Stimulated activated CD4-positive, alpha-beta T cell treated with anti-CD3 and anti-CD28 coated beads, Interleukin-2, amount 100 ng/mL, for 24 hours (primary cell): ENCODE results near the gene DHRS4L2.
"Not testable (repeated sequence)": the region's sequence is repeated elsewhere in the genome, so short reads cannot be mapped to it uniquely, and the experiment has no call there.

ENCODE experiments used
- DNase-seq, 2 donors: peaks; one replicate each; pipeline ENCODE4 v3.0.0-alpha.2; 2020

The DHRS4L2 gene

DNA sequence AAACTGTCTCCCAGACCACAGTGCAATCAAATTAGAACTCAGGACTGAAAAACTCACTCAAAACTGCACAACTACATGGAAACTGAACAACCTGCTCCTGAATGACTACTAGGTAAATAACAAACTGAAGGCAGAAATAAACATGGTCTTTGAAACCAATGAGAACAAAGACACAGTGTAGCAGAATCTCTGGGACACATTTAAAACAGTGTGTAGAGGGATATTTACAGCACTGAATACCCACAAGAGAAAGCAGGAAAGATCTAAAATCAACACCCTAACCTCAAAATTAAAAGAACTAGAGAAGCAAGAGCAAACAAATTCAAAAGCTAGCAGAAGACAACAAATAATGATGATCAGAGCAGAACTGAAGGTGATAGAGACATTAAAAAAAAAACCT lies 14.7 kb upstream of the DHRS4L2 start:
- DNase-seq: not testable (repeated sequence)

DNA sequence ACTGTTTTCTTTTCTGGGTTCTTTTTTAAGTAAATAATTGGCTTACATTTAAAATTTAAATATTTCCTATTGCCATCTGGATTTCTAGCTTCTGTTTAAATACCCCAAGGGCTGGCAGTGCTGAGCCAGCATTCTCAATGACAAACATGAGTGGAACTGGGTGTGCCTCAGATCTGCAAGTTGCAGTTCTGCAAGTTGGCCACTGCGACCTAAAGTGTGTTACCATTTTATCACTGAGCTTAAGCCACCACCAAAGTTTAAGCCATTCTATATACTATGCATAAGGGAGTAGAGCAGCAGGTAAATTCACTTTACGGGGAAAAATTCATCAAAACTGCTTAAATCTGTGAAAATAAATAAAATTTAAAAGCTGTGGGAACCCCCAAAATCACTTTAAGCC lies 11.5 kb upstream of the DHRS4L2 start:
- not testable (repeated sequence) for DNase-seq

DNA sequence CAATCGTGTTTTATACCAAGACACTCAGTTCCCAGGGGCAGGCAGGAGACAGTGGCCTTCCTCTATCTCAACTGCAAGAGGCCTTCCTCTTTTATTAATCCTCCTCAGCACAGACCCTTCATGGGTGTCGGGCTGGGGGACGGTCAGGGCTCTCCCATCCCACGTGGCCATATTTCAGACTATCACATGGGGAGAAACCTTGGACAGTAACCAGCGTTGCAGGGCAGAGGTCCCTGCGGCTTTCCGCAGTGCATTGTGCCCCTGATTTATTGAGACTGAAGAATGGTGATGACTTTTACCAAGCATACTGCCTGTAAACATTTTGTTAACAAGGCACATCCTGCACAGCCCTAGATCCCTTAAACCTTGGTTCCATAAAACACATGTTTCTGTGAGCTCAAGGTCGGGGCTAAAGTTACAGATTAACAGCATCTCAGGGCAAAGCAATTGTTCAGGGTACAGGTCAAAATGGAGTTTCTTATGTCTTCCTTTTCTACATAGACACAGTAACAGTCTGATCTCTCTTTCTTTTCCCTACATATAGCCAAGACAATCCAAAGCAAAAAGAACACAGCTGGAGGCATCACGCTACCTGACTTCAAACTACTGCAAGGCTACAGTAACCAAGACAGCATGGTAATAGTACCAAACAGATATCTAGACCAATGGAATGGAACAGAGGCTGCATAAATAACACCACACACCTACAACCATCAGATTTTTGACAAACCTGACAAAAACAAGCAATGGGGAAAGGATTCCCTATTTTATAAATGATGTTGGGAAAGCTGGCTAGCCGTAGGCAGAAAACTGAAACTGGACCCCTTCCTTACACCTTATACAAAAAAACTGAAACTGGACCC lies 6.5 kb upstream of the DHRS4L2 start:
- DNase-seq: not testable (repeated sequence)

DNA sequence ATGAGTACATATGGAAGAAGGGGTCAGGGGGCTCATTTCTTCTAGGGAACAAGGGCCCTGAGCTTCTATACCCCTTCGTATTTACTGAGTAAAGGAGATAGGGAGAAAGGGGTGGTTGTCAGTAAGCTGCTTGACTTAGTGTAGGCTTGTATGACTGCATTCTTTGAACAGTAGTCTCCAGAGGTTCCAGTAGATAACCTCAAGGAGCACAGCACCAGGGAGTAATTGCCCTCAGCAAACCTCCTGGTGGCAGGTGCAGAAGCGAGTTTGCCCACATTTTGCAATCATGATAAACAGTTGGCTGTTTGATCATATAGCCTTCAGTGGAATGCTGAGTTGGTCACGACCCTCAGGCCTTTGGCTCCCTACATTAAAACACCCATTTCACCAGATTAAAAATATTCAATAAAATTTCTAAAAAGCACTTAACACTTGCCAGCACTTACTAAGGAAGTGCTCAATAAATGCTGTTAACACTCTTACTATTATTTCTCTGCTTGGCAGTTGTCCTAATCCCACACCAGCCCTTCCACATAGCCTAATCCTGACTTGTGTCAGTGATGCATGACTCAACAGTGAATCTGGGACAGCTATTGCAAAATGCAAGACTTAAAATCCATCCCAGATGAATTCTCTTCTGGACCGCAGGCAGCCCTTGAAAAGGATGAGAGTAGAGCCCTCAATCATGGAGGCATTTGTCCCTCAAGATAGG lies 3.7 kb upstream of the DHRS4L2 start:
- no peak for DNase-seq

DNA sequence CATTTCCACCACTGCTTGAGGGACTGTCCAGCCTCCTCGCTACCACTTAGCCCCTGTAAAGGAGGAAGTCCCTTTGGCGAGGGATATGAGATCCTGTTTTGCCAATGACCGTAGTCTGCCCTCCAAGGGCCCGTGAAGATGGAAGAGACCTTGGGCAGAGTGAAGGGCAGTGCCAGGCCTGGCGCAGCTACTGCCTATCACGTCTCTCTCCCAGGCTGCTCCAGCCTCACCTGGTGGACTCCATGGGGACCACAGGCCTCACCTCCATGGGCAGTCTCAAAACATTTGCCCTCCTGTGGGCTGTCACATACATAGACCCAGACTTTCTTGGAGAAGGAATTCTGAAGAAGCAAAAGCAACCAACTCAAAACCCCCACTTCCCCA lies 514 bp upstream of the DHRS4L2 start:
- DNase-seq: not testable (repeated sequence)

DNA sequence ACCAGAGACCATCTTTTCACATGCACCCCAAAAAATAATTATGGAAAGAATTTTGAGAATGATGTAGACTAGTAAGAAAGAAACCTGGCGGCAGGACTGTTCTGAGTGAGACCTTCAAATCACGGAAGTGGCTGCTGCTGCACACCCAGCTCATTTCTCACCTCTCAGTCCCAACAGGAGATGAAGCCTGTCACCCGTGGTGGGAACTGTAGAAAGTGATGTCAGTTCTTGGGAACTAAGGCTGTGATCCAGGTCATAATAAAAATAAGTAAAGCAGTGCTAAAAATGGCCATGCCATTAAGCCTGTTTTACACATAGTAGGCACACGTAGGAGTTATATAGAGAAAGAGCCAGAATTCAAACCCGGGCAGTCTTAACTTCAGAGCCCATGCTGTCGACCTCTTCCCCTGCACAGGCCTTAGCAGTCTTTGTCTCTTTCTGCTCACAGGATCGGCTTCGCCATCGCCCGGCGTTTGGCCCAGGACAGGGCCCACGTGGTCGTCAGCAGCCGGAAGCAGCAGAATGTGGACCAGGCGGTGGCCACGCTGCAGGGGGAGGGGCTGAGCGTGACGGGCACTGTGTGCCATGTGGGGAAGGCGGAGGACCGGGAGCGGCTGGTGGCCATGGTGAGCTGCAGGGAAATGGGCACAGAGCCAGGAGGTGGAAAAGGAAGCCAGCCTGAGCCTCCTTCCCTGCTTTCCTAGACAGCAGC lies 1.2 kb downstream of the DHRS4L2 start:
- not testable (repeated sequence) for DNase-seq

DNA sequence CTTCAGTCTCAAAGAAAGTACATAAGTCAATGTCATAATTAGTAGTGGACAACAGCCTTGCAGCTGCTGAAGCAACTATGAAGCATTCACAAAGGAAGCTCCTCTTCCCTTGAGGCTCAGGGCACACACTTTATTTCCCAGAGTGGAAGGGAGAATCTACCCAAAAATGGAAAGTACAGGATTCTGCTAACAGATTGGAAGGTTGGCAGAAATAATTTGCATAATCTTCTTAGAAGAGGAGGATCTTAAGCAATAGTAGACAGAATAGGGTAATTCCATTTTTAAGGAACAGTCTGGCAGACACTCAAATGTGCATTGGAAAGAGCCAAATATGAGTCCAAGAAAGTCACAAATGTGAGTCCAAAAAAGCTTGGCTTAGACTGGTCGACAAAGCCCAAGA lies 2.2 kb downstream of the DHRS4L2 start:
- DNase-seq: not testable (repeated sequence)

DNA sequence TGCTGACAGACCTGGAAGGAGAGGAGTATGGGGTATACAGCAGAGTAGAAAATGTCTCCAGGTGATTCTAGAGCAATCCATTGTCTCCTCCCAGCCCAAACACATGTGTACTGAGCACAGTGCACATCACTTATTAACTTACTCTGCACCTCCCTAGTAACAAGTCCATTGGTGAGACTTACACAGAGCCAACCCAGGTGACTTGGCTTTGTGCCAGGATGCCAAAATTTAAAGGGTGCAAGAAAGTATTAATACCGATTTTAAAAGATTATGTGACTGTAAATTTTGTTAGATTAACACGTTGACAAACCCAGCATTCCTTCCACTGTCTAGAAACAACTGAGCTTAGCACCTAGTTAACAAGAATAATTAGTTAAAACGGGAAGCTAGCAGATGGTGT lies 4.3 kb downstream of the DHRS4L2 start:
- not testable (repeated sequence) for DNase-seq

DNA sequence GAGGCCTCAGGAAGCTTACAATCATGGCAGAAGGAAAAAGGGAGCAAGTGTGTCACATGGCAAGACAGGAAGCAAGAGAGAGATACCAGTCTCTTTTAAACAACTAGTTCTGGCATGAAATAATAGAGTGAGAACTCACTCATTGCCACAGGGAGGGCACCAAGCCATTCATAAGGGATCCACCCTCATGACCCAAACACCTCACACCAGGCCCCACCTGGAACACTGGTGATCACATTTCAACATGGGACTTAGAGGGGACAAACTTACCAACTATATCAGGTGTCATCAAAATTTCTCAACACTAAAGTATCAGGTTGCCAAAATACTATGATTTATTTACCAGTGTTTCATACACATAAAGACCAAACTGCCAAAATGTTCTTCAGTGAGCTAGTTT lies 7.3 kb downstream of the DHRS4L2 start:
- DNase-seq: not testable (repeated sequence)

DNA sequence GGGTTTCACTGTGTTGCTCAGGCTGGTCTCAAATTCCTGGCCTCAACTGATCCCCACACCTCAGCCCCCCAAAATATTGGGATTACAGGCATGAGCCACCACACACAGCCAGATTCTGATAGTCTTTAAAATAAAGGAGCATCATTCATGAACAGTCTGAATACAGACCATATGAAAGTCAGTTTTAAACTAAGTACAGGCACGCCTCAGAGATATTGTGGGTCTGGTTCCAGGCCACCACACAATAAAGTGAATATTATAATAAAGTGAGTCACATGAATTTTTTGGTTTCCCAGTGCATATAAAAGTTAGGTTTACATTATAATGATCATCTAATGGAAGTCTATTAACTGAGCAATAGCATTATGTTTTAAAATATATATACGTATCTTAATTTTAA lies 8.1 kb downstream of the DHRS4L2 start:
- DNase-seq: not testable (repeated sequence)

DNA sequence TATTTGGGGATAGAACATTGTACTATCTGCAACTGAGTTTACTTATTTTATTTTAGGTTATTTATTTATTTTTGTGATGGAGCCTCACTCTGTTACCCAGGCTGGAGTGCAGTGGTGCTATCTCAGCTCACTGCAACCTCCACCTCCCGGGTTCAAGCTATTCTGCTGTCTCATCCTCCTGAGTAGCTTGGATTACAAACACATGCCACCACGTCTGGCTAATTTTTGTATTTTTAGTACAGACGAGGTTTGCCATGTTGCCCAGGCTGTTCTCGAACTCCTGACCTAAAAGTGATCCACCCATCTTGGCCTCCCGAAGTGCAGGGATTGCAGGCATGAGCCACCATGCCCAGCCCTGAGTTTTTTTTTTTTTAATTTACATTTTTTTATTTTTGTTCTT lies 10.9 kb downstream of the DHRS4L2 start:
- not testable (repeated sequence) for DNase-seq

DNA sequence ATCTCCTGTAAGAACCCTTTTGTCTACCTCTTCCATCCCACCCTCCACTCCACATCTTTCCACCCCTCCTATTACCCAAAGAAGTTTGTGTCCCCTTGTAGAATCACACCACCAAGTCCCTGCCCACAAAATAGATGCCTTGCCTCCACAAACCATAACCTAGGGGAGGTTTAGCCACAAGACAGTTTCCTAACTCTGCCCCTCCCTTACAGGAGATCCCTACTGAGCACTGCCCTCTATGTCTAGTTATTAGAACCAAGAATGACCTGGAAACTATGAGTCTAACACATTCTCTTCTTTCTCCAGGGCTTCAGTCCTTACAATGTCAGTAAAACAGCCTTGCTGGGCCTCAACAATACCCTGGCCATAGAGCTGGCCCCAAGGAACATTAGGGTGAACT lies 12.3 kb downstream of the DHRS4L2 start:
- not testable (repeated sequence) for DNase-seq

DNA sequence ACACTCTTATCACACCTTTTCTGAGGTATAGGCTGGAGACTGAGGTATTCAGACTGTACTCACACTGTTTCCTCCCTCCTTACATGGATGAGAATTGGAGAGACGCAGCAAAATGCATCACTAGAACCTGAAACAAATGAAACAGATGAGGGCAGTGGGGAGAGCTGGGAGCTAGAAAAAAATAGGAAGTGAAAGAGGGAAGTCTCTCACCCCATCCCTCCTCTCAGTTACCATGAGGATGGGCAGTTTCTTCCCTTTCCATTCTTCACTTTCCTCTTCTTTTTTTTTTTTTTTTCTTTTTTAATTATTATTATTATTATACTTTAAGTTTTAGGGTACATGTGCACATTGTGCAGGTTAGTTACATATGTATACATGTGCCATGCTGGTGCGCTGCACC lies 12.9 kb downstream of the DHRS4L2 start:
- not testable (repeated sequence) for DNase-seq

DNA sequence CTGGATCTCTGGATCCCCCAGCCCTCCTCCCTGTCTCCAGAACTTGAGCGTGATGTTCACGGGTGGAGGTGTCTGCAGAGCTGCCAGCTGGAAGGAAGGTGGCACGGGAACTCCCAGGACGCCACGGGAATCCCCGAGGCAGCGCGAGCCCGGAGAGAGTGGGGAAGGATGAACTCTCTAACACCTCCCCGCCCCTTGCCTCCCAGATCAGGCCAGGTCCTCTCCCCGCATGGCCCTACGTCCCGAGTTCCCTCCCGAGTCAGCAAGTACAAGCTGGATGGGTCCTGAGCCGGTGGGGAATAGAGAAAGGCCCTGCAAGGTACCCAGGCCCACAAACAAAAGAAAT lies 17.7 kb downstream of the DHRS4L2 start:
- DNase-seq: not testable (repeated sequence)

DNA sequence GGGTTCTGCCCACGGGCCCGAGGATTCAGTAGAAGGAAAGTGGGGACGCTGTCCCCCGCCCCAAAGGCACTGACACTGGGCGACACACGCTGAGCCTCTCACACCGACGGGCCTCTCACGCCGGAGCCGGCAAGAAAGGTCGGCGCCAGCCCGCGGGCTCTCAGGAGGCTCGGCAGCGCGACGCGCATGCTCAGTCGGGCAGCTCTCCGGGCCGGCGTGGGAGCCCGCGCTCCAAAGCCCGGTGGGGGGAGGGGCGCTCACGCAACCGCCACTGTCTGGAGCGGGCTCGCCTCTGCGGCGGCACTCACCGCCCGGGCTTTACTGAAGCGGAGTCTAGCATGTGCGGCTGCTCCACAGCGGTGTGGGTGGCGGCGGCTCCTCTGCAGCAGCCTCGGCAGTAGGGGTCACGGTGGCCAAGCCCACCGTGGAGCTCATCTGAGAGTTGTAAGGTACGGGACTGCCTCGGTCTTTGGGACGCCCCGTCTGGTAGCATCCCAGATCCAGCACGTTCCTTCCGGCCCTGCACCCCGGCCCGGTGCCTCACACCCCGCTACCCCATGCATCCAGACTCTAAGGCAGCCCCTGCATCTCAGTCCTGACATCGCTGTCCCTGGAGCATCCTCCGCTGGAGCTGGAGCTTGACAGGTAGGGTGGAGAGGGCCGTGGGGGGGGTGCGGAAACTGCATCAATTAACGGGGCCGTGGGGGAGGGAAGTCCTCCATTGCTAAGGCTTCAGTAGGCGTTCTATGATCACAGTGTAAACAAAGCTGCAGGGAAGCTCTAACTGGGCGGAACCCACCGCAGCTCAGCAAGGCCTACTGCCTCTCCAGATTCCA lies 18.3 kb downstream of the DHRS4L2 start:
- peak; percentile 68 to 82 for DNase-seq

DNA sequence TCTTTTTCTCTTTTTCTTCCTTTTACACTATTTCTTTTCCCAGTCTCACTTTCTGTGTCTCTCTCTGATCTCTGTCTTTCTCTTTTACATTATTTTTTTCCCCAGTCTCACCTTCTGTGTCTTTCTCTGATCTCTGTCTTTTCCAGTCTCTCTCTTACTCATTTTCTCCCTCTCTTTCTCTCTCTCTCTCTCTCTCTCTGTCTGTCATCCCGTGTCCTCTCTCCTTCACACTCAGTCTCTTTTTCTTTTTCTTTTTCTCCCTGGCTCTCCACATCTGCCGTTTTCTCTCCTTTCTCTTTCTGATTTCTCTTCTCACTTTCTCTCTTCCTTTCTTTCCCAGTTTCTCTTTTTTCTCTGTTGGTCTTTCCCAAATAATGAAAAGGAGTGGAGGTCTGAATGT lies 22.3 kb downstream of the DHRS4L2 start:
- DNase-seq: no peak

DNA sequence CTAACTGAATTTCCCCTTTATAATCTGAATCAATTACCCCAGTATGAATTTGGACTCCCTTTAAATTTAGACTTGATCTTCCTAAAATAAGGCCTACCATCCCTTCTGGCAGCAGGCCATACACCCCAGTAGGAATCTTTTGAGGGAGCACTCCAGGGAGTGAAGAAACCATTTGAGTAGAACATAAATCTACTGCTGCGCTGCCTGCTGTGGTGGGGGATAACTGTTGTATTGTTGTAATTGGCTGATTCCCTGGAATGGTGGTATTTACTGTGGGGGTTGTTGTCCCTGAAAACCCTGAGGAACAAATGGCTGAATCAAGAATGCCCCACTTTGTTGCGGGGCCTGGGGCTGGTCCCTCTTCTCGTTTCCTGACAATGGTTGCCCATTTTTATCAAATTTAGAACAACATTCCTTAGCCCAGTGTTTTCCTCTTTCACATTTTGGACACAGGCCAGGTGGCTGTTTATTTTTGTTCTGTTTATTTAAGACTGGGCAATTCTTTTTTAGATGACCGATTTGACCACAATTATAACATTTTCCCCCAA lies 24.1 kb downstream of the DHRS4L2 start:
- not testable (repeated sequence) for DNase-seq

DNA sequence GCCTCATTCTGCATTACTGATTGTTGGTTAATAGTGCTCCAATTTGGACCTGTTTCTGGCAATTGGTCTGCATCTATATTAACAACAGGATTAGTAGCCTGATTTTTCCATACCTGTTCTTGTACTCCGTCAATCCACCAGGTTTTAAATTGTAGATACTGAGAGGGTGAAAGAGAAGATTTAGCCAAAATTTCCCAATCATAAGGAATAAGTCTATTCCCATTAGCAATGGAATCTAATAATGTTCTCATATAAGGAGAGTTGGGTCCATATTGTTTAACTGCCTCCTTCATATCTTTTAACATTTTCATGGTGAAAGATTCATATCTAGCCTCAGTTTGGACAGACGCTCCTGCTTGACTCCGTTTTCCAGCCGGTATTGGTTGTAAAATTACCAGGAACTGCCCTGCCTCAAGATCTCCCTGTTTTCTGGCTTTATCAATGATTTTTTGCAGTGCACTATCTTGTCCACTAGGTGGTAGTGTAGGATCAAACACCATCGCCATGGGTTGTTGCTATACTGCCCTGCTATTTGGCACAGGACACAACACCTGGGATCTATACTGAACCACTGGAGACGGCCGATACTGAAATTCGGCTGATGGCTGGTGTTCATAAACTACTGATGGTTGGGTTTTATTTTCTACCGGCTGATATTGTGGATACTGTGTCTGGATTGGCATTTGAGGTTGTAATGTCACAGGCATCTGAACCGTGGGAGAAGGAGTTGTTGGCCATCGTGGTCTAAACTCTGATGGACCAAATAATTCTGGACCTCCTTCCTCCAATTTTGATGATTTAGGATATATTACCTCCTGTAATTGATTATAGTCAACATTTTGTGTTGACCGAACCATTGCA lies 25.2 kb downstream of the DHRS4L2 start:
- DNase-seq: peak; percentile 14 to 47

DNA sequence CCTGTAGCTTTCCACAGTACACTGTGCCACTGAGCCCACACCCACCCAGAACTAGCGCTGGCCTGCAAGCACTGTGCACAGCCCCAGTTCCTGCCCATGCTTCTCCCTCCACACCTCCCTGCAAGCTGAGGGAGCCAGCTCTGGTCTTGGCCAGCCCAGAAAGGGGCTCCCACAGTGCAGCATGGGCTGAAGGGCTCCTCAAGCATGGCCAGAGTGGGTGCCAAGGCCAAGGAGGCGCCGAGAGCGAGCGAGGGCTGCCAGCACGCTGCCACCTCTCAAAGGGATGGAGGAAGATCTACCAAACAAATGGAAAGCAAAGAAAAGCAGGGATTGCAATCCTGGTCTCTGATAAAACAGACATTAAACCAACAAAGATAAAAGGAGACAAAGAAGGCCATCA lies 27.0 kb downstream of the DHRS4L2 start:
- DNase-seq: not testable (repeated sequence)

DNA sequence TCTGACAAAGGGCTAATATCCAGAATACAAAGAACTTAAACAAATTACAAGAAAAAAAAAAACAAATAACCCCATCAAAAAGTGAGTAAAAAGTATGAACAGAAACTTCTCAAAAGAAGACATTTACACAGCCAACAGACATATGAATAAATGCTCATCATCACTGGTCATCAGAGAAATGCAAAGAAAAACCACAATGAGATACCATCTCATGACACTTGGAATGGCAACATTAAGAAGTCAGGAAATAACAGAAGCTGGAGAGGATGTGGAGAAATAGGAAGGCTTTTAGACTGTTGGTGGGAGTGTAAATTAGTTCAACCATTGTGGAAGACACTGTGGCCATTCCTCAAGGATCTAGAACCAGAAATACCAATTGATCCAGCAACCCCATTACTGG lies 30.2 kb downstream of the DHRS4L2 start:
- not testable (repeated sequence) for DNase-seq

DNA sequence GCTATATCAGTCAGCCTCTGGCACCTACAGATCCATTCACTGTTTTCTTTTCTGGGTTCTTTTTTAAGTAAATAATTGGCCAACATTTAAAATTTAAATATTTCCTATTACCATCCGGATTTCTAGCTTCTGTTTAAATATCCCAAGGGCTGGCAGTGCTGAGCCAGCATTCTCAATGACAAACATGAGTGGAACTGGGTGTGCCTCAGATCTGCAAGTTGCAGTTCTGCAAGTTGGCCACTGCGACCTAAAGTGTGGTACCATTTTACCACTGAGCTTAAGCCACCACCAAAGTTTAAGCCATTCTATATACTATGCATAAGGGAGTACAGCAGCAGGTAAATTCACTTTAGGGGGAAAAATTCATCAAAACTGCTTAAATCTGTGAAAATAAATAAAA lies 31.2 kb downstream of the DHRS4L2 start:
- not testable (repeated sequence) for DNase-seq
